Erythroblast (primary cell): ENCODE measurements around the gene DNAH17.

Experiments used
- DNase-seq, 2 experiments: peaks; one replicate each; lab custom pipeline; 2025; lab: John Stamatoyannopoulos, UW
- GATA1 ChIP-seq: IDR thresholded peaks from 2 replicates; pipeline ENCODE4 v1.6.1; 2011; ENCODE audit warnings: low read depth, mild to moderate bottlenecking, control low read depth, low read length, moderate library complexity
- POLR2A ChIP-seq: IDR thresholded peaks from 2 replicates; pipeline ENCODE4 v1.6.1; 2011; ENCODE audit warnings: mild to moderate bottlenecking, low read length

Gene DNAH17

GRCh38 chr17:78596871-78597764 lies 19.9 kb upstream of the DNAH17 start:
- TF ChIP-seq POLR2A (no peak), GATA1 (no peak)
- DNase-seq = no peak

DNA sequence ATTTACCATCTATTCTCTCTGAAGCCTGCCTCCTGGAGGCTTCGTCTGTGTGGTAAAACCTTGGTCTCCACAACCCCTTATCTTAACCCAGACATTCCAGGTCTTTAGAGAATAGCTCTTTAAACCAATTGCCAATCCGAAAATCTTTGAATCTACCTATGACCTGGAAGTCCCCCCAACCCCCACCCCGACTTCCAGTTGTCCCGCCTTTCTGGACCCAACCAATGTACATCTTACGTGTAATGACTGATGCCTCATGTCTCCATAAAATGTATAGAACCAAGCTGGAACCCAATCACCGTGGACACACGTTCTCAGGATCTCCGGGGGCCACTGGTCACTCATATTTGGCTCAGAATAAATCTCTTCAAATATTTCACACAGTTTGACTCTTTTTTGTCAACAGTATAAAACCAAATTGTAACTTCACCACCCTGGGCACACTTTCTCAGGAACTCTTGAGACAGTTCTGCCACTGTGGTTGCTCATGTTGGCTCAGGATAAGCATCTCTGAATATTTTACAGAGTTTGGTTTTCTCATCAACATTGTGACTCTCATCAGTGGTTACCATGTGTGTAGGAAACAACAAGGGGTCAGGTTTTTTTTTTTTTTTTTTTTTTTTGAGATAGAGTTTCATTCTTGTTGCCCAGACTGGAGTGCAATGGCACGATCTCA lies 18.1 kb upstream of the DNAH17 start:
- DNase-seq = no peak

GRCh38 chr17:78592991-78593329 lies 15.8 kb upstream of the DNAH17 start:
- TF ChIP-seq GATA1 = no peak
- no peak for TF ChIP-seq POLR2A
- no peak for DNase-seq

More for the DNA sequence above, 18.1 kb upstream of the DNAH17 start:
- no peak for TF ChIP-seq GATA1

GRCh38 chr17:78591263-78591671 lies 14.1 kb upstream of the DNAH17 start:
- TF ChIP-seq POLR2A (no peak), GATA1 (no peak)

DNA sequence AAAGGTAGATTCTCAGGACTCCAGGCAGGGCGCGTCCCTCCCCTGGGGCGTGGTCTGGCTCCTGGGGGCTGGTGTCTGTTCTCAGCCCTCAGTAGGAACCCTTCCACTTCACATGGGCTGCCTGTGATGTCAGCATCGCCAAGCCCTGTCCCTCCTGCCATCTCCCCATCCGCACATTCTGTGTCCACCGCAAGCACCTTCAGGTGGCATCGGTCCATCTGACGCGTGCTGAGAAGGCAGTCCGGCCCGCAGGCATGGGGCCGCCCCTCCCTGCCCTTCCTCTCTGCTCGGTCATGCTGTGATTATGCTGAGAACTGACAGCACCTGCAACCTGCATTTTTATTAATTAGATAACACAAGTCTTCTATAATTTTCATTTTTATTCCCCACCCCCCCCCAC lies 12.7 kb upstream of the DNAH17 start:
- no peak for DNase-seq
- no peak for TF ChIP-seq GATA1
- no peak for TF ChIP-seq POLR2A

More at GRCh38 chr17:78591263-78591671, 14.1 kb upstream of the DNAH17 start:
- DNase-seq = no peak

DNA sequence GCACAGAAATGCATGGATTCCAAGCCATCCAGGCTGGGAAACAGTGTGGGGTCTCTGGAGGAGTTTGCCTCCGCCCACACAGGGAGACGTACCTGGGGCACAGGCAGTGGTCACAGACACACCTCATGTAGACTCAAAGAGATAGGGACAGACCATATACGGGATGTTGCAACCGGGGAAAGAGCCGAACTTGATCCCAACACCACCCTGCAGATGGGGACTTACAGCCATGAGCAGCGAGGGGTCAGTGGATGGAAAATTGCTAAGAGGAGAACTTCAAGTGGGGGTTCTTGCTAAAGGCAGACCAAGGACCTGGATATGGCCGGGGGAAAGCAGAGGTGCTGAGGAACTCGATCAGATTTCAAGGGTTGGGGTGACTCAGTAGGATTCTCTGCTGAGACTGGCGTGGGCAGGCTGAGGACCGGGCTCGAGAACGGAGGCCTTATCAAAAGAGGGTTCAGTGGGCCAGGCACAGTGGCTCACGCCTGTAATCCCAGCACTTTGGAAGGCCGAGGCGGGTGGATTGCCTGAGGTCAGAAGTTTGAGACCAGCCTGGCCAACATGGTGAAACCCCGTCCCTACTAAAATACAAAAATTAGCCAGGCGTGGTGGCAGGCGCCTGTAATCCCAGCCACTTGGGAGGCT lies 12.0 kb upstream of the DNAH17 start:
- no peak for TF ChIP-seq POLR2A
- no peak for TF ChIP-seq GATA1
- no peak for DNase-seq

GRCh38 chr17:78588258-78589030 lies 11.2 kb upstream of the DNAH17 start:
- no peak for DNase-seq
- TF ChIP-seq GATA1 (no peak), POLR2A (no peak)

GRCh38 chr17:78585006-78585630 lies 7.9 kb upstream of the DNAH17 start:
- DNase-seq = no peak
- TF ChIP-seq POLR2A (no peak), GATA1 (no peak)

- peak in 1 of 2 experiments; percentile 10 for DNase-seq
- no peak for TF ChIP-seq GATA1
- no peak for TF ChIP-seq POLR2A
Measured at GRCh38 chr17:78583091-78583490, 5.9 kb upstream of the DNAH17 start.

DNA sequence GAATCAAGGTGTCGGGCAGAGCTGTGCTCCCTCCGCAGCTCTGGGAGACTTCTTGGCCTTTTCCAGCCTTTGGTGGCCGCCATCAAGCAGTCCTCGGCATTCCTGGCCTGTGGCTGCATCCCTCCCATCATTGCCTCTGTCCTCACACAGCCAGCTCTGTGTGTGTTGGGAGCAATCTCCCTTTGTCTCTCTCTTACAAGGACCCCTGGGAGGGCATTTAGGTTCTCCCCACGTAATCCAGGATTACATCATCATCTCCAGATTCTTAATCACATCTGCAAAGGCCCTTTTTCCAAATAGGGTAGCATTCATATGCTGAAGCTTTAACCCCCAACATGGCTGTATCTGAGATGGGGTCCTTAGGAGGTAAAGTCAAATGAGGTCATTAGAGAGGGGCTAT lies 4.1 kb upstream of the DNAH17 start:
- no peak for TF ChIP-seq GATA1
- TF ChIP-seq POLR2A = no peak
- DNase-seq = no peak

GRCh38 chr17:78580277-78580804 lies 3.1 kb upstream of the DNAH17 start:
- no peak for DNase-seq
- TF ChIP-seq GATA1 (no peak), POLR2A (no peak)

GRCh38 chr17:78576389-78577112 lies 645 bp downstream of the DNAH17 start:
- DNase-seq = no peak
- no peak for TF ChIP-seq GATA1
- no peak for TF ChIP-seq POLR2A

- TF ChIP-seq GATA1 = no peak
- TF ChIP-seq POLR2A = no peak
- DNase-seq = no peak
Measured at GRCh38 chr17:78575899-78576298, 1.3 kb downstream of the DNAH17 start.
